ENCODE results near the gene TBC1D9.

GRCh38 chr4:140654495-140654814 lies 101.7 kb downstream of the TBC1D9 start:
- TF ChIP-seq CTCF (IDR thresholded peaks at IDR 0.05) (no peak), POLR2A (IDR thresholded peaks at IDR 0.05) (no peak)
